Keratinocyte (primary cell): ENCODE measurements around the gene C2orf49. TPM values are rescaled to one million over a fixed set of nuclear protein-coding genes. Genes with fewer than 3 reads are reported as not detected.

Experiments
- DNase-seq: peaks from one replicate; pipeline ENCODE4 v3.0.0-alpha.2; 2011; ENCODE audit warnings: low read depth, missing footprints, low spot score
- FAIRE-seq: peaks from 2 replicates; lab custom pipeline; 2011; peaks lifted over from hg19 to GRCh38; lab: Jason Lieb, UNC
- H2AFZ ChIP-seq: 2 replicates; pipeline ENCODE4 v1.6.0; 2012; ENCODE audit warnings: low read length, control low read depth, inconsistent platforms; ENCODE audit not compliant: control insufficient read depth
- H3K27ac ChIP-seq: 2 replicates; pipeline ENCODE4 v1.5.1; 2011; ENCODE audit warnings: low read length; ENCODE audit not compliant: control insufficient read depth, insufficient read depth
- H3K27me3 ChIP-seq: 3 replicates; pipeline ENCODE4 v1.6.0; 2011; ENCODE audit warnings: low read length; ENCODE audit not compliant: control insufficient read depth, insufficient read depth; ENCODE audit errors: extremely low read depth
- H3K36me3 ChIP-seq, 2 experiments: 2 replicates in 1 of 2; 3 replicates in 1 of 2; pipeline ENCODE4 v1.5.1; 2011; ENCODE audit warnings: low read length in 2 of 2, mild to moderate bottlenecking in 1 of 2; ENCODE audit not compliant: control insufficient read depth in 2 of 2, insufficient read depth in 2 of 2; ENCODE audit errors: extremely low read depth in 1 of 2
- H3K4me1 ChIP-seq: 3 replicates; pipeline ENCODE4 v1.5.1; 2011; ENCODE audit warnings: low read length; ENCODE audit not compliant: control insufficient read depth, insufficient read depth; ENCODE audit errors: extremely low read depth
- H3K4me2 ChIP-seq: 3 replicates; pipeline ENCODE4 v1.6.0; 2011; ENCODE audit warnings: low read depth, low read length; ENCODE audit not compliant: control insufficient read depth, insufficient read depth; ENCODE audit errors: extremely low read depth
- H3K4me3 ChIP-seq, 3 experiments: fragments of 200-600 bp in 1 of 3; sonication (generic) in 1 of 3; 2 replicates in 2 of 3; 3 replicates in 1 of 3; pipeline ENCODE4 v1.5.1; 2011 to 2016; ENCODE audit warnings: low read length in 3 of 3, mild to moderate bottlenecking in 3 of 3, control low read depth in 2 of 3, inconsistent platforms in 1 of 3, low read depth in 1 of 3, mixed read lengths in 1 of 3, mixed run types in 1 of 3, moderate library complexity in 1 of 3; ENCODE audit not compliant: control insufficient read depth in 2 of 3, insufficient read depth in 2 of 3; ENCODE audit errors: extremely low read depth in 1 of 3
- H3K79me2 ChIP-seq: 2 replicates; pipeline ENCODE4 v1.6.0; 2012; ENCODE audit warnings: low read length; ENCODE audit not compliant: control insufficient read depth, insufficient read depth
- H3K9ac ChIP-seq: 3 replicates; pipeline ENCODE4 v1.6.0; 2011; ENCODE audit warnings: low read length; ENCODE audit not compliant: control insufficient read depth, insufficient read depth; ENCODE audit errors: extremely low read depth
- H3K9me1 ChIP-seq: 3 replicates; pipeline ENCODE4 v1.6.0; 2011; ENCODE audit warnings: low read length; ENCODE audit not compliant: control insufficient read depth, insufficient read depth; ENCODE audit errors: extremely low read depth
- H3K9me3 ChIP-seq: 2 replicates; pipeline ENCODE4 v1.5.1; 2012; ENCODE audit warnings: low read depth, low read length; ENCODE audit not compliant: control insufficient read depth
- H4K20me1 ChIP-seq: 3 replicates; pipeline ENCODE4 v1.6.0; 2011; ENCODE audit warnings: low read length; ENCODE audit not compliant: control insufficient read depth, insufficient read depth; ENCODE audit errors: extremely low read depth
- EZH2 ChIP-seq: IDR thresholded peaks from one replicate; pipeline ENCODE4 v1.6.1; 2012; ENCODE audit warnings: inconsistent platforms, mild to moderate bottlenecking, low read length, moderate library complexity
- dilution Hi-C: fragments of 300-500 bp; cut with MboI; formaldehyde crosslinking; loops from one replicate; pipeline ENCODE4 v1.7.0; 2020; ENCODE audit warnings: low sequenced_read_pairs; ENCODE audit not compliant: extremely low pct_ligation_motif_present
- polyA plus RNA-seq, 5 experiments: library from polyadenylated mRNA; depleted of rRNA in 3 of 5; stranded (reverse) in 3 of 5; stranded (forward) in 1 of 5; unstranded in 1 of 5; fragments of >200 nt; gene quantifications; 1 replicate in 1 of 5; 2 replicates in 3 of 5; 3 replicates in 1 of 5; pipeline versions ENCODE4 v1.2.1 to v1.2.3, GENCODE V29; 2011 to 2012; ENCODE audit warnings: missing spikeins in 2 of 5, low read depth in 1 of 5, low replicate concordance in 1 of 5
- TF ChIP-seq, protein P1 (sequence below), 3 experiments: IDR thresholded peaks in 1 of 3; conservative IDR thresholded peaks in 1 of 3; optimal IDR thresholded peaks in 1 of 3; 2 replicates in 2 of 3; 3 replicates in 1 of 3; pipeline versions ENCODE3 to v1.5.1; 2011; ENCODE audit warnings: low read length in 3 of 3, mild to moderate bottlenecking in 3 of 3, moderate library complexity in 2 of 3, control low read depth in 1 of 3, inconsistent platforms in 1 of 3; ENCODE audit not compliant: insufficient read depth in 2 of 3; ENCODE audit errors: extremely low read depth in 1 of 3

The C2orf49 gene
- polyA plus RNA-seq, 1 donor (not counting 4 experiments of a cell fraction or from before 2014, with no cell fraction given), result 19.4 TPM

DNA sequence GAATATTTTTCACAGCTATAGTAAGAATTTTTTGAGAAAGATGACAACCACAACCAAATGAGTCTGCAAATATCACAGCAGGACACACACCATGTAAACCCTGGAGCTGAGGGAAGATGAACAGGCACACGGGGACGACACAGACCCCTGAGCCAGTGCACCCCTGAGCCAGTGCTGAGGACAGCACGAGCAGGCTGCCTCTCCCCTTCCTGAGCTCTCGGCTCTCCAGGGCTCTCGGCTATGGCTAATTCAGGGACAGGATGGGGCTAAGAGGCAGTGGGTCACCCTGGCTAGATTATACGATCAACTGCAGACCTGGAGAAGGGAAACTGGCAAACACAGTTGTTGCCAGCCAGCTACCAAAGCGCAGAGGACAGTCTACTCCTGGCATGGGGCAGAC, 49.2 kb upstream of the C2orf49 start:
- H3K27me3 ChIP-seq, result no peaks in the 10 kb centered on the region
- peaks cover 12% of the 10 kb centered on the region for H3K4me1 ChIP-seq
- no peaks in the 10 kb centered on the region for H3K9me1 ChIP-seq
- H3K4me3 ChIP-seq, result no peak overlapping the region
- TF ChIP-seq, protein P1, sequence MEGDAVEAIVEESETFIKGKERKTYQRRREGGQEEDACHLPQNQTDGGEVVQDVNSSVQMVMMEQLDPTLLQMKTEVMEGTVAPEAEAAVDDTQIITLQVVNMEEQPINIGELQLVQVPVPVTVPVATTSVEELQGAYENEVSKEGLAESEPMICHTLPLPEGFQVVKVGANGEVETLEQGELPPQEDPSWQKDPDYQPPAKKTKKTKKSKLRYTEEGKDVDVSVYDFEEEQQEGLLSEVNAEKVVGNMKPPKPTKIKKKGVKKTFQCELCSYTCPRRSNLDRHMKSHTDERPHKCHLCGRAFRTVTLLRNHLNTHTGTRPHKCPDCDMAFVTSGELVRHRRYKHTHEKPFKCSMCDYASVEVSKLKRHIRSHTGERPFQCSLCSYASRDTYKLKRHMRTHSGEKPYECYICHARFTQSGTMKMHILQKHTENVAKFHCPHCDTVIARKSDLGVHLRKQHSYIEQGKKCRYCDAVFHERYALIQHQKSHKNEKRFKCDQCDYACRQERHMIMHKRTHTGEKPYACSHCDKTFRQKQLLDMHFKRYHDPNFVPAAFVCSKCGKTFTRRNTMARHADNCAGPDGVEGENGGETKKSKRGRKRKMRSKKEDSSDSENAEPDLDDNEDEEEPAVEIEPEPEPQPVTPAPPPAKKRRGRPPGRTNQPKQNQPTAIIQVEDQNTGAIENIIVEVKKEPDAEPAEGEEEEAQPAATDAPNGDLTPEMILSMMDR (optimal IDR thresholded peaks at IDR 0.05 in 1 of 3, IDR thresholded peaks at IDR 0.05 in 1 of 3, conservative IDR thresholded peaks at IDR 0.05 in 1 of 3; ENCODE audit: extremely low read depth in 1 of 3, insufficient read depth in 2 of 3, low read length in 3 of 3), result no peak
- TF ChIP-seq EZH2, result no peak
- H3K27ac ChIP-seq, result no peak overlapping the region
- H3K36me3 ChIP-seq, result peaks cover 10 to 13% of the 10 kb centered on the region in 2 experiments
- dilution Hi-C loops, result no loop called here
- FAIRE-seq, result no peak
- H3K79me2 ChIP-seq, result no peaks in the 10 kb centered on the region
- DNase-seq, result no peak
- no peaks in the 10 kb centered on the region for H3K9me3 ChIP-seq
- H2AFZ ChIP-seq, result no peak overlapping the region
- H3K9ac ChIP-seq, result no peak overlapping the region
- no peak overlapping the region for H3K4me2 ChIP-seq
- H4K20me1 ChIP-seq, result no peaks in the 10 kb centered on the region

DNA sequence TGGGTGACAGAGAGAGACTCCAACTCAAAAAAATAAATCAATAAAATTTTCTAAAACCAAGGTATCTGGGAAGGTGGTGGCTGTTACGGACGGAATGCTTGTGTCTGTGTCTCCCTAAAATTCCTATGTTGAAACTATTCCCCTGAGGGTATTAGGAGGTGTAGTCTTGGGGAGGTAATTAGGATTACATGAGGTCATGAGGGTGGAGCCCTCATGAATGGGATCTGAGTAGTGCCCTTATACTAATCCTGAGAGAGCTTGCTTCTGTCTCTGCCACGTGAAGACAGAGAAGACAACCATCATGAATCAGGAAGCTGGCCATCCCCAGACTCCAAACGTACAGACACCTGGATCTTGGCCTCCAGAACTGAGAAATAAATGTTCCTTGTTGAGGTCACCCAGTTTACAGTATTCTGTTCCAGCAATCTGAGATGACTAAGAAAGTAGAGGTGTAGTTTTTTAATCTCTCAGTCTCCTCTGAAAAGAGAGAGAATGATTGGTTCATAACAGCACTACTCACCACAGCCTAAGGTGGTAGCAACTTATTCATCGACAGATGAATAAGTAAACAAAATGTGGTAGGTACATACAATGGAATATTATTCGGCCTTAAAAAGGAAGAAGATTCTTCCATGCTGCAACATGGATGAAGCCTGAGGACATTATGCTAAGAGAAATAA, 46.2 kb upstream of the C2orf49 start:
- dilution Hi-C loops, result no loop called here
- DNase-seq, result peak; percentile 73
- peak overlapping the region; percentile 30 for H2AFZ ChIP-seq

More for the DNA sequence above, 46.2 kb upstream of the C2orf49 start:
- no peak overlapping the region for H3K4me3 ChIP-seq
- H3K9me1 ChIP-seq, result no peaks in the 10 kb centered on the region
- H3K27ac ChIP-seq, result peak overlapping the region; percentile 68
- H3K4me1 ChIP-seq, result peaks cover 19% of the 10 kb centered on the region
- peak overlapping the region; percentile 3 for H3K4me2 ChIP-seq
- no peaks in the 10 kb centered on the region for H4K20me1 ChIP-seq
- peak; percentile 80 for FAIRE-seq
- H3K9ac ChIP-seq, result no peak overlapping the region
- TF ChIP-seq, protein P1 (optimal IDR thresholded peaks at IDR 0.05 in 1 of 3, IDR thresholded peaks at IDR 0.05 in 1 of 3, conservative IDR thresholded peaks at IDR 0.05 in 1 of 3; ENCODE audit: extremely low read depth in 1 of 3, insufficient read depth in 2 of 3, low read length in 3 of 3), result no peak
- no peak for TF ChIP-seq EZH2
- H3K27me3 ChIP-seq, result no peaks in the 10 kb centered on the region
- H3K9me3 ChIP-seq, result no peaks in the 10 kb centered on the region
- no peaks in the 10 kb centered on the region for H3K79me2 ChIP-seq
- peaks cover 4 to 6% of the 10 kb centered on the region in 2 experiments for H3K36me3 ChIP-seq
